GM19455 (cell line): ENCODE data around the gene ATMIN.

Experiments used
- ATAC-seq: cut with Tn5 transposase; IDR thresholded peaks from one replicate; pipeline ENCODE4 v1.9.1; 2021; ENCODE audit not compliant: unreplicated experiment

ATMIN gene

GRCh38 chr16:81005610-81006161, 30.0 kb upstream of the ATMIN start:
- no peak for ATAC-seq

GRCh38 chr16:81006211-81006812, 29.3 kb upstream of the ATMIN start:
- peak; percentile 31 for ATAC-seq

GRCh38 chr16:81006813-81007695, 28.6 kb upstream of the ATMIN start, which contains the start of the genes CENPN and CMC2:
TSS of gene CENPN (plus strand) at chr16:81007214. CDS start at chr16:81011940, 4,726 bp downstream.
TSS of gene CMC2 (minus strand) at chr16:81006885. CDS start at chr16:80997394, 9,491 bp downstream.
- ATAC-seq = peak; percentile 90

- no peak for ATAC-seq
Observed at GRCh38 chr16:81008505-81008789, 27.2 kb upstream of the ATMIN start.

- no peak for ATAC-seq
Observed at GRCh38 chr16:81012974-81013373, 22.7 kb upstream of the ATMIN start.

GRCh38 chr16:81014672-81015071, 21.0 kb upstream of the ATMIN start:
- ATAC-seq = no peak

GRCh38 chr16:81018496-81018895, 17.1 kb upstream of the ATMIN start:
- no peak for ATAC-seq

GRCh38 chr16:81026429-81026828, 9.2 kb upstream of the ATMIN start:
- ATAC-seq = no peak

- no peak for ATAC-seq
Observed at GRCh38 chr16:81029930-81030604, 5.6 kb upstream of the ATMIN start.

- ATAC-seq = peak; percentile 64
Observed at GRCh38 chr16:81035975-81036750, 521 bp downstream of the ATMIN start.

- no peak for ATAC-seq
Observed at GRCh38 chr16:81036751-81037350, 1.2 kb downstream of the ATMIN start.

- ATAC-seq = no peak
Observed at GRCh38 chr16:81040131-81040530, 4.5 kb downstream of the ATMIN start.

GRCh38 chr16:81040842-81041241, 5.2 kb downstream of the ATMIN start:
- ATAC-seq = no peak

- ATAC-seq = no peak
Observed at GRCh38 chr16:81041696-81042095, 6.1 kb downstream of the ATMIN start.

- ATAC-seq = no peak
Observed at GRCh38 chr16:81042821-81043220, 7.2 kb downstream of the ATMIN start.

GRCh38 chr16:81053761-81054160, 18.1 kb downstream of the ATMIN start:
- ATAC-seq = no peak

GRCh38 chr16:81060576-81061306, 25.1 kb downstream of the ATMIN start:
- no peak for ATAC-seq

- ATAC-seq = no peak
Observed at GRCh38 chr16:81061307-81061640, 25.6 kb downstream of the ATMIN start.

- no peak for ATAC-seq
Observed at GRCh38 chr16:81061871-81062608, 26.4 kb downstream of the ATMIN start.
